NCI-H2081 (cell line): ENCODE results near the gene GFY.

Experiments used
- DNase-seq, 2 experiments: peaks; one replicate each; lab custom pipeline; 2025; lab: John Stamatoyannopoulos, UW

Gene GFY

DNA sequence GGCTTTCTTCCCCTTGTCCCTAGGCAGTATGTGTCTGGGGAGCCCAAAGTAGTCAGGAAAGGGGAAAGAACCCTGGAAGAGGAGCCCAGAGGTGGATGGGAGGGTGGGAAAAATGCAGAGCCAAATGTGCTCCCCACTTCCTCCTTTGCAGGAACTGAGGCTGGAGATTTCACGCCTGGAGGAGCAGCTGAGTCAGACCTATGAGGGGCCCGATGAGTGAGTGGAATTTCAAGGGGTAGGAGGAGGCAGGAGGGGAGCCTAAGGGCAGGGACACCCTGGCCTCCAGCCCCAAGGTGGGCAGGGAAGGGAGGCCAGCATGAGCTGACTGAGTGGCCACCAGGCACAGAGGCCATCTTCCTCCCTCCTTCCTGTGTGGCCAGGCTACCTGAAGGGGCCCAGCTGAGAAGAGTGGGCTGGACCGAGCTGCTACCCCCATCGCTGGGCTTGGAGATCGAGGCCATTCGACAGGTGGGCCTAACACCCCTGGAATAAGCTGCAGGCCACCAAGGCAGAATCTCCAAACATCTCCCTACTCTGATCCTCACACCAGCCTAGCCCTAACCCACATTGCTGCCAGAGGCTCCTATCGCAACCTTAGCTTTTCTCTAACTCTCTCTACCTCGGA, 16.3 kb upstream of the GFY start:
- DNase-seq = no peak

DNA sequence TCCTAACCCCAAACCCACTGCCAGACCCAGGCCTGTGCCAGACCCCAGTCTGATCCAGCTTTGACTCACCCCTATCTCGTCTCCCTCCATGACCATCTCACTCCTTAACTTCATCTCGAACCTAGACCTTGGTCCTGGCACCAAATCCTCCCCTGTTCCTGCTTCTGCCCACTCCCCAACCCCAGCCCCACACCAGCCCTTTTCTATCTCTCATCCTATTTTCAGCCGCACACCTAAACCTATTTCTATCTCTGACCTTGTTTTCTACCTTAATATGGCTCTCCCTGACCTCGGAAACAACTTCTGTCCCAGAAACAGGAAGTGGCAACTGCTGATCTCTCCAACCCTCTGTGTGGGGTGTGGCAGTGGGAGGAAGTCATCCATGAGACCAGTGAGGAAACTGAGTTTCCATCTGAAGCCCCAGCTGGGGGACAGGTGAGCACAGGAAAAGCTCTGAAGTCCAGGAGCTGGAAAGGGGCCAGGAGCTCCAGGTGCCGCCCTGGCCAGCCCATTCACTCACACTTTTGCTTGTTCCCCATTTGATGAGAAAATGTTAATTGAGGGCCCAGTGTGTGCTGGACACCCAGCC, 15.7 kb upstream of the GFY start:
- no peak for DNase-seq

DNA sequence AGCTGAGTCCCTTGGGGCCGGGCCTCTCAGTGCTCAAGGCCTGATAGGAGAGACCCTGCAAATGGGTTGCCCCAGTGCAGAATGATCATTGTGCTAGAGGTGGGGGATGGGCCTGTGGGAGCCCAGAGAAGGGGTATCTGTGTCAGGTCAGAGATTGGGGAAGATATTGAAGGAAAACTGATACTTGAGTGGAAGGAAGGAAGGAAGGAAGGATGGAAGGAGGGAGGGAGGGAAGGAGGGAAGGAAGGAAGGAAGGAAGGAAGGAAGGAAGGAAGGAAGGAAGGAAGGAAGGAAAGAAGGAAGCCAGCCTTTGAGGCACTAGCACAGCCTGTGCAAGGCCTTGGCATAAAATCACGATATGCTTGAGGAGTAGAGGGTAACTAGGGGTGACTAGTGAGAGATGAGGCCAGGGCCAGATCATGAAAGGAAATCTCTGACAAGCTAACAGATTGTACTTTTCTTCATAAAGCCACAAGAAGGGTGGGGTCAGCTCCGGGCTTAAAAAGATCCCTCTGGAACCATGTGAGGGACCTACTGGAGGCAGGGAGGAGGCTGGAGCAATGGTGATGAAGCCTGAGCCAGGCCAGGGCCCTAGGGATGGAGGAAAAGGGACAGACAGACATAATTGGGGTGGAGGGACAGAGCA, 13.4 kb upstream of the GFY start:
- DNase-seq = no peak

DNA sequence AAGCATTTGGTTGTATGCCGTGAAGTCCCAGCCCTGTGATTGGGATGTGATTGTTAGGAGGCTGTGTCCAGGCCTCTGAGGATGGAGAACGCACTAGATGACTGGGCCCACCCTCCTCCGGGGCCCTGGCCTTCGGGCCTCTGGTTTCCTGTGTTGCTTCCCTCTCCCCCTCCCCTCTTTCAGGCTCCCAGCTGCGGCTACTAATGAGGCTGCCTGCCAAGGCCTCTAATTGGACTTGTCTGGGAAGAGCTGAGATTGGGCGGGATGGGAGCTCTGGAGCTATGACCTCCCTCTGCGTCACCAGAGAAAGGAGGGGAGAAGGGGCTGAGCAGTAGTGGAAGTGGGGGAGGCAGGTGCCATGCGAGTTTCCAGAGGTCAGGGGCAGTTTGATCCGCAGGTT, 11.8 kb upstream of the GFY start:
- DNase-seq = no peak

DNA sequence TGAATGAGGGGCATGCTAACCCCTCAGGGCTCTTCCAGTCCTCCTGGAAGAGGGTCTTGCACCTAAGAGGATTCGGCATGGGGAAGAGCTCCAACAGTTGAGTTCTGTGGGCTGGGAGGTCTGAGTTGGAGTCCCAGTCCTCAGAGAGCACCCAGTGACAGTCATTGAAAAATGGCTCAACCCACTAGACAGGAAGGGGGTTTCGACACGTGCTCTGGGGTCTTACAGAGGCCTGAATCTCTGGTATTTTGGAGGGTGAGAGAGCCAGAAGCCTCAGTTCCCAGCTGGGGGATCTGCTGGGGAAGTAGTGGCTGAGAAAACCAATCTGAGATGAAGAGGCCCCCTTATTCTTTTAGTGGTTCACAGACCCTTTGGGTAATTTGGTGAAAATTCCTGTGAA, 10.9 kb upstream of the GFY start:
- no peak for DNase-seq

DNA sequence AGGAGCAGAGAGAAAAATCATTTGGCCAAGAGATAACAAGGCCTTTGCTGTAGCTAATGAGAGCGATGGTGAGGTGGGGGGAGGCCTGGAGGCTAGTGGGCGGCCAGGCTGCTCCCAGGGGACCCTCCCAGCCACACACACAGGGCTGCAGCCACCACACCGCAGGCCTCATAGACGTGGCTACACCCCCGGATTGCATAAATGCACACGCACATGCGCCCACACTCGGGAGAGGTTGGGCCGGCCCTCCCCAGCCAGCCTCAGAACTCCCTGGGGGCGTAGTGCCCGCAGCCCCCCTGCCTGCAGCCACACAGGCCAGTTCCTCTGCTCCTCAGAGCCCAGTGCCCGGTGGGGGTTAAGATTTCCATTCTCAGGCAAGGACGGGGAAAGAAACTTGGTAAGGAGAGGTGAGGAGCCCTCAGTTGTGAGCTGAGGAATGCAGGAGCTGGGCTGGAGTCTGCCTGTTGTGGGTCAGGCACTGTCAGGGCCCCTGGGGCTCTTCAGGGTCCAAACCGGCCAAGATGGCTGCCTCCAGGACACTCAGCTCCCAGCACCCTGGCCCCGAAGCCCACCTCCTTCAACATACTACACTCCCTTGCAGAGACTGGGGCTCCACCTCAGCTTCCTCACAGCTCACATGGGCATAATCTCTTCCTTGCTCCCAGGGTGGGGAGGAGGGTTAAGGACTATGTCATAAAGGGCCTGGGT, 9.9 kb upstream of the GFY start:
- no peak for DNase-seq

DNA sequence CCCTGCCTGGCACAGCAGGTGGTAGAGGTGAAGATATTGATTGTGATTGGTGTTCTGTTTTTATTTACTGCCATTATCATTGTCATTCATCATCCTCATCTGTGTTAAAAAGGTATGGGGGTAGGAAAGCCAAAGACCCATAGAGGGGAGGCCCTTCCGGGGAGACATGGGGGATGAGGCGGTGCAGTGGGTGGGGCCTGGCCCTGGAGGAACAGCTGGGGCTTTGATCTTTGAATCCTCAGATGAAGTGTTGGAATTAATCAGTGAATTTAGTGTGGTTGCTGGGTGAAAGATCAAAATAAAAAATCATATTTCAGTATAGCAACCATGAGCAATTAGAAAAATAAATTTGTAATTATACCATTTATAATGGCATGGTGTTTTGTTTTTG, 9.4 kb upstream of the GFY start:
- no peak for DNase-seq

DNA sequence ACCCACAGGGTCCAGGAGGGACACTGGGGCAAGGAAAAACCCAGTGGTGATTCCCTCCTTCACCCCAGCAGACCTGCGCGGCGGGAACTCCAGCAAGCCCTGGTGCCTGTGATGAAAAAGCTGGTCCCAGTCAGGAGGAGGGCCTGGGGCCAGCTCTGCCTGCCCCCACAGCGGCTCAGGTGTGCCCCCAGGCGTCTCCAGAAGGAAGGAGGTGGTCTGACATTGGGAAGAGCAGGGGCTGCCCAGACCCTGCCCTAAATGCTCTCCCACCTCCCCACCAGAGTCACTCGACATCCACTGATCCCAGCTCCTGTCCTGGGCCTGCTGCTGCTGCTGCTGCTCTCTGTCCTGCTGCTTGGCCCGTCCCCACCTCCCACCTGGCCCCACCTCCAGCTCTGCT, 8.1 kb upstream of the GFY start:
- DNase-seq = no peak

DNA sequence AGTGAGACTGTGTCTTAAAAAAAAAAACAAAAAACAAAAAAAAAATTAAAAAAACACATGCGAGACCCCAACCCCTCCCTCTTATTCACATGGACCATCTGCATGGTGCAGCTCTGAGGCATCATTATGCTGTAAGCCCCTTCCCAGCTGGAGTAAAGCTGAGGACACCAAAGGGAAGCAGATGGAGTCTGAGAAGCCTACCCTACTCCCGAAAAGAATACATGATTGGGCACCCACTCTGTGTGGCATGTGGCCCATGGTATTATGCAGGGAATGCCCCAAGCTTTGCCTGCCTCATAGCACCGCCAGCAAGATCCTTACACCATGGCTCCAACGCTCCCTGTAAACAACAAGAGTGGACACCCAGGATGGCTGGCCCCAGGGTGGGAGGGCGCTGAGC, 6.7 kb upstream of the GFY start:
- no peak for DNase-seq

DNA sequence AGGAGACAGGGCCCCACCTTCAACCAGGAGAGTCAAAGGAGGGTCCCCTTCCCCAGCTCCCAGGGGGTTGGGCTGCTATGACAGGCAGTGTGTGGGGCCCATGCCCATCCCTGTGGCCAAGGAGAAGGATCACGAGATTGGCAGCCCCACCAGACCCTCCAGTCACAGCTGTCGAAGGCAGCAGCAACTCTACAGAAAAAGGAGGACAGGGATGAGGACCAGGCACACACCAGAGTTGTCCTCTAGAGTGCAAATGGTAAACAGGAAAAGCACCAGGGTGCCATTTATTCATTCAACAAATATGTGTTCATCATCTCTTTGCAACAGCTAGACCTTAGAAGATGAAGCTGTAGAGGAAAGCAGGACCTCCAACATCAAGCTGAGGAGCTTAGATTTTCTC, 6.0 kb upstream of the GFY start:
- DNase-seq = no peak

DNA sequence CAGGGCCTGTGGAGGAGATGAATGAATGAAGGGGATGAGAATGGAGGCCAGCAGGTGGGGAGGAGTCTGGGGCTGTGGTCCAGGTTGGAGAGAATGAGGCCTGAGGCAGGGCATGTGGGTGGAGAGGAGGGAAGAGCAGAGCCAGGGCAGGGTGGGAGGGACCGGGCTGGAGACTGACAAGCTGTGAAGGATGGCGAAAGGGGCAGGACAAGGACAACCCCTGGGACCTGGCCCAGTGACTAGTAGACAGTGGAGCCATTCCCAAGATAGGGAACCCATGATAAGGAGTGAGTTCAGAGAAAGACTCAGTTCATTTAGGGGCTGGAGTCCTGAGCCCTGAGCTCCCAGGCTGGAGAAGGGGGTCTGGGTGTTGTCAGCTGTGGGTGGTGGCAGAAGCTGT, 5.0 kb upstream of the GFY start:
- DNase-seq = no peak

DNA sequence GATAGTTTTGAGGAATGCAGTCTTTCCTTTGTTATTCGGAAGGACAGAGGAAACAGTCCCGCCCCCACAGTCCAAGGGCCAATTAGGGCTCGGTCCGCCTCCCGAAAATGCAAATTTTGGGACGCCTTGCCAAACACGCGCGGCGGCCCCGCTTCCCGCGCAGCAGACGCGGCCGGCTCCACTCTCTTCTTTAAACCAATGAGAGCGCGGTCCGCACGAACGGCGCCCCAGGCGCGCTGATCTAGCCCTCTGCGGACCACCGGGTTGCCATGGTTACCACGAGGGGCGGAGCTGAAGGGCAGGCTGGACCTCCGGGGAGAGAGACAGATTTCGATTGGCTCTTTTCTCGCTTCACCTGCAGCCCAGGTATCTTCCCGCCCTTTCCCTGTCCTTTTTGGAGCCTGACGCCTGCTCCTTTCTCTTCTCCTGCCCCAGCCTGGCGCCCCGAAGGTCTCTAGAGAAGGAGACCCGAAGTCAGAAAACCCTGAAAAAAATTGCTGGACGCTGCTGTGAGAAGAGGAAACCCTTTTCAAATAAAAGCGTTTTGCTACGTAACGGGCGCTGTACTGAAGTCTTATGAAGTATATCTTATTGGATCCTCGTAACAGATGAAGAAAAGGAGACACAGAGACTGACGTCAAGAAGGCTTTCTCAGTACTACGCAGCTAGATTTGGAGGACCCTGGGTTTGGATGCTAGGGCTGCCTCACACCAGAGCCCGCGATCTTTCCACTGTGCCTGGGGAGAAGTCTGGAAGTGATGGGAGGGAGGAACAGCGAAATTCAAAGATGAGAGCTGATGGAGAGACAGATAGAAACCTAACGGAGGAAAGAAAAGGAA, 3.9 kb upstream of the GFY start:
- peak; percentile 29 to 49 for DNase-seq

DNA sequence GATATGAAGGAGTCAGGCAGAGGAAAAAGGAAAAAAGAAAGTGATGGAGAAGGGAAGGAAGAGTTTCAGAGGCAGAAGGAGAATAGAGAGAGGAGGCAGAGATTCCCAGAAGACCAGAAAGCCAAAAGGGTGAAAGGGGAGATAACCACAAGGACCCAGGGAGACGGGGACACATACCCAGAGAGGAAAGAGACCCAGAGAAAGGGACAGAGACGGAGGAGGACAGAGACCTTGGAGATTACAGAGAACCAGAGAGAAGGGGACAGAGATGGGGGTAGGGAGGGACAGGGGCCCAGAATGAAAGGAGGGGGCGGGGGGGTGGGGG, 3.3 kb upstream of the GFY start:
- no peak for DNase-seq

DNA sequence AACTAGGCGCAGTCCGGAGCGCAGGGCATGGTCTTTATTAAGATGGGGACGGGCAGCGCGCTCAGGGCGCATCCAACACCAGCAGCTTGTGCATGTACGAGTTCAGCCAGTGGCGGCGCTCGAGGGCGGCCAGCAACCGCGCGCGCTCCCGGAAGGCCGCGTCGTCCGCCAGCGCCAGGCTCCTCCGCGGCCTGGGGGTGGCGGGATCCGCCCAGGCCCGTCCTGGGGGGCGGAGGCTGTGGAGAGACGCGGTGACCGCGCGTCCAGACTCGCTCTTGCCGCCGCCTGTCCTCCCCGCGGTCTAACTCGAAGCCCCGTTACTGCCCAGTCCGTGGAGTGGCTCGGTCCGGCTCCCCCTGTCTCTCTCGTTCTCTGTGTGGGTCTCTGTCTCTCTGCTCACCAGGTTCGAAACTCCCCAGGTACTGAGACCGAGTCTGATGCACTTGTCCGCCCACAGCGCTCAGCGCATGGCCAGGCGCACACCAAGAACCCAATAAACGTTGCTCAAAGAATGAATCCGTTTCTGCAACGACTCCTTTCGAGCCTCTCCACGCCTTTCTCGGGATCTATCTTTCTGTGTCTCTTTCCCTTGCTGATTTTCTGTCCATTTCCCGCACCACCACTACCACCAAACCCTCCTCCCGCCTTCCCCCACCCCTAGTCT, 2.6 kb upstream of the GFY start:
- peak in 1 of 2 experiments; percentile 18 for DNase-seq

DNA sequence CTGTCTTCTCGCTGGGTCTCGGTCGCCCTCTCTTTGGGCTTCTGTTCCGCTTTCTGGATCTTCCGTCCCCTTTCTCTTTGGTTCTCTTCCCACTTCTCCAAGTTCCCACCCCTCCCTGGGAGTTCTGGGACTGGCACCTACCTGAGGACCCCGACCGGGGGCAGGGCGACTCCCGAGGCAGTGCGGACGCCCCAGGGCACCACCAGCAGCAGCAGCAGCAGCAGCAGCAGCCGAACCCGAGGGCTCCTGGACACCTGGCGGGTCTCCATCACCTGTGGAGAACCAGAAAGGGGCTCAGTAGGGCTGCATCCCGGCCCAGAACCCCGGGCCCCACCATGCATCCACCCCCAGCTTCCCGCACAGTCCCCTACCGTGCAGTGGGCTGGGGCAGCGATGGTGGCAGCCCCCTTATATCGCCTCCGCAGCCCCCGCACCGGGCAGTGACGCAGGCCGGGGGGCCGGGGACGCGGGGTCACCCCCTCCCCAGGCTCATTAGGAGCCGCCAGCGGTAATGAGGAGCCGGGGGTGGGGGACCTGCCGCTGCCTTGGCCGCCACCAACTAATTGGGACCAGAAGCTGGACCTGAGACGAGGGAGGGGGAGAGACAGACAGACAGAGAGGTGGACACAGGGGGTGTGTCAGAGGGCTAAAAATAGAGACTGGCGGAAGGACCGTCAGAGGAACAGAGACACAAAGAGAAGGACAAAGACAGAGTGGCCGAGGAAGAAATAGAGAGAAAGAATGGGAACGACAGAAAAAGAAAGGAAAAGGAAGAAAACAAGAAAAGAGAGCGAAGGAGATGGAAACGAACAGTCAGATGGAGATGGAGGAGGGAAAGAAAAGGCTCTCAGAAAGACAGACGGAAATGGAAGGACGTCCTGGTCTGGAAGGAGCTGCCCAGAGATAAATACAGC, 1.9 kb upstream of the GFY start, which contains the start of gene PTH2:
TSS of gene PTH2 (minus strand) at position 371 of the 914 bp plus-strand sequence. CDS start at position 269, 102 bp downstream.
- DNase-seq = no peak

DNA sequence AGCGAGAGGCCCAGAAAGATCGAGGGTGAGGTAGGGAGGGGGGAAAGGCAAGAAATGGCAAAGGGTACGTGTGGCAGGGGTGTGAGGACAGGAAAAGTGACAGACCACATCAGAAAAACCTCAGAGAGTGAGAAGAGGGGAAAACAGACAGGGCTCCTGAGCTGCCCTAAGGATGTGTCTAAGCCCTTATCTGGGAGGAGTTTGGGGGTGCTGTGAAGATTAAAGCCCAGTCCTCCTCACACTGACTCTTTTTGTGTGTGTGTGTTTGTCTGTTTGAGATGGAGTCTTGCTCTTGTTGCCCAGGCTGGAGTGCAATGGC, 1.2 kb upstream of the GFY start:
- DNase-seq = no peak

DNA sequence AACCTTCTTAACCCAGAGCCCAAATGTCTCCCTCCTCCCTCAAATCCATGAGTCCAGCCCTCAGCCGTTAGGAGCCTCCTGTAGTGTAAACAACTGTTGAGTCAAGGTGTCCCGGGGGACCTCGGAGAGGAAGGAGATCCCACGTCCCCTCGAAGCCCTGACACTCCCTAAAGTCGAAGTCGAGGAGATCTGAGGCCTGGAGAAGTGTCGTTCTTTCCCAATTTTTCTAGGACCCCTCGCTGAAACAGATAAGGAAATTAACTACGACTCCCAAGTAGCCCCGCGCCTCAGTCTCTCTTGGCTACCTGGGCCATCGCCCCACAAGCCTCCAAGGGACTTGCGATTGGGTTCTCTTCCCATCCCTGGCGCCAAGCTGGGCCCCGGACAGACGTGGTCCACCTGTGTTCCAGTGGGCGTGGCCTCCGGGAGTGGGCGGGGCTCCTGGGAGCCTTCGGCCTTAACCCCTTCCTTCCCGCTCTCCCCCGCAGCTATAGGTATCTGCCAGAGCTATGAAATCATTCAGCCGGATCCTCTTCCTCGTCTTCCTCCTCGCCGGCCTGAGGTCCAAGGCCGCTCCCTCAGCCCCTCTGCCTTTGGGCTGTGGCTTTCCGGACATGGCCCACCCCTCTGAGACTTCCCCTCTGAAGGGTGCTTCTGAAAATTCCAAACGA, 869 bp downstream of the GFY start:
- no peak for DNase-seq

DNA sequence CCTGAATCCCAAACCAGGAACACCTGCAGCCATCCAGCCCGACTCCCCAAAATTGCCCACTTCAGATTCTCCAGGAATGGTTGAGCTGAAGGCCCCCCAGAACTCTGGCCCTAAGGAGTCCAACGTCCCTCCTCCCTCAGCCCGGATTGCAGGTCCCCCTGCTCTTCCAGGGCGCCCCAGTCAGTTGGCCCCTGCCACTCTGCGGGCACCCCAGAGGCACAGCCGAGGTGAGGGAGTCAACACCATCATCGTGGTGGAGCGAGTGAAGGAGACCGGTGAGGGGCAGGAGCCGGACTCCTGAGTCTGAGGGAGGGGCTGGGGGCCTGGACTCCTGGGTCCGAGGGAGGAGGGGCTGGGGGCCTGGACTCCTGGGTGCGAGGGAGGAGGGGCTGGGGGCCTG, 2.2 kb downstream of the GFY start:
- DNase-seq = no peak

DNA sequence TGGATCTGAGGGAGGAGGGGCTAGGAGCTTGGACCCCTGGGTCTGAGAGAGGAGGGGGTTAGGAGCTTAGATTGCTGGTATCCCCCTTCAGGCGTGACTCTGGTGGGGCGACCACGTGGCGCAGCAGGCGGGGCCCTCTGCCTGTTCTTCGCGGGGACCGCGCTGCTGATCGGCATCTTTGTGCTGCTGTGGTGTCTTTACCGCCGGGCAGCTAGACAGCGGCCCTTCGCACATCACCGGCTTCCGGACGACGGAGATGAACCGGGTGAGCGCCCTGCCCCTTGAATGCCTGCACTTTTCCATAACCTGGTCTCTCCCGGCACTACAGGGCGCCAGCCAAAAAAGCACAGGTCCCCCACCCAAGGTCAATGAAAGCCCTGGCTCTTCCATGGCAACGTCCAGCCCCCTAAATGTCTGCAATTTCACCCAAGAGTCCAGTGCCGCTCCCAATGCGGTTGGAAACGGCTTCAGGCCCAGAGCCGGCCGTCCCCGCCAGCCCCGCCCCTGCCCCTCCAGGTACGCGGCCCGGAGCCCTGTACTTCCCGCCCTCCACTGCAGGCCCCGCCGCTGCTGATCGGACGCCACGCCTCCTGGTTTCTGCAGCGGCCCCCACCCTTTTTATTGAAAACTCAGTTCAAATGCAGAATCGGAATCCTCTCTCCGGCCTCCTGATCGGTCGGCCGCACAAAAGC, 2.8 kb downstream of the GFY start:
- no peak for DNase-seq
